Neuron (in vitro differentiated cells): Measurements from ENCODE around the gene ENTPD6.

Source experiments
- H2AFZ ChIP-seq: one replicate; pipeline ENCODE4 v1.6.1; 2013; ENCODE audit warnings: low read depth, mild to moderate bottlenecking, inconsistent platforms, low read length, moderate library complexity
- H3K27me3 ChIP-seq: one replicate; pipeline ENCODE4 v1.6.1; 2013; ENCODE audit warnings: low read length; ENCODE audit not compliant: insufficient read depth
- H3K36me3 ChIP-seq: one replicate; pipeline ENCODE4 v1.6.1; 2013; ENCODE audit warnings: low read length; ENCODE audit not compliant: insufficient read depth
- H3K4me1 ChIP-seq: one replicate; pipeline ENCODE4 v1.6.1; 2013; ENCODE audit warnings: low read length; ENCODE audit not compliant: insufficient read depth
- H3K4me3 ChIP-seq: 2 replicates; pipeline ENCODE4 v1.5.1; 2013; ENCODE audit warnings: mild to moderate bottlenecking, low read length, moderate library complexity
- H3K9me3 ChIP-seq: one replicate; pipeline ENCODE4 v1.6.1; 2013; ENCODE audit warnings: low read length

The ENTPD6 gene

DNA sequence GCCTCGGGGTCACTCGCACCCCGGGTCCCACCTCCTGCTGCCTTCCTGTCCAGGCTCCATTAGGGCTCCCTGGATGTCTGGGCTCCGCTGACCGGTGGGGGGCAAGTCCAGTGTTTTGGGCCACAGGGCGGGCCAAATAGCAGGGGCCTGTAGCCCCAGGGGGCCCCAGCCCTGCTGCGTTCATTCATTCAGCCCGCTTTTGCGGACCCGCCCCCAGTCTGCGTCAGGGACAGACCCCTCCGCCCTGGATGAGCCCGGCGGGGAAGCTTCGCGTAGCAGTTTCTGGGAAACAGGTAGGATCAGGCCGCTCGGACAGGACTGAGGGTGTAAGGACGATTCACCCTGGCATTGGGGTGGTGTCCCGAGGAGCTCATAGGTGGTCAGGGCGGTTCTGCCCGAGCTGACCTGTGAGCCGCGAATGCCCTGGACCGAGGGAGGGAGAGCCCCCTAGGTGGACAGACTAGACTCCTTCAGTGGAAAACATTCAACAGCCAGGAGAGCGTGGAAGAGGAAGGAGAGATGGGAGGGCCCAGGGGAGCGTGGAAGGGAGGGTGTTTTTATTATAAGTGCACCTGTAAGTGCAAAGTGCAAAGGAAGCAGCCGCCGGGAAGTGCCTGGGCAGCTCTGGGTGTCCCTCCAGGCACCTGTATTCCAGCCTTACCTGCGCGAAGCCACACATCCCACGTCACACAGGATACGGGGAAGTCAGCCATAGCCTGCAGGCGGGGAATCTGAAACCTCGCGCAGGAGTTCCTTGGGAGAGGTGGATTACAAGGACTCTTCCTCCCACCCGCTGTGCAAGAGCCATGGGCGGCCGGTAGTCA lies 662 bp downstream of the ENTPD6 start:
- Histone ChIP-seq H3K27me3 (peaks cover 2% of the 10 kb centered on the region), H2AFZ (peak overlapping the region; percentile 98), H3K4me1 (peaks cover 26% of the 10 kb centered on the region), H3K9me3 (no peaks in the 10 kb centered on the region), H3K36me3 (peaks cover 2% of the 10 kb centered on the region), H3K4me3 (peak overlapping the region; percentile 95)

DNA sequence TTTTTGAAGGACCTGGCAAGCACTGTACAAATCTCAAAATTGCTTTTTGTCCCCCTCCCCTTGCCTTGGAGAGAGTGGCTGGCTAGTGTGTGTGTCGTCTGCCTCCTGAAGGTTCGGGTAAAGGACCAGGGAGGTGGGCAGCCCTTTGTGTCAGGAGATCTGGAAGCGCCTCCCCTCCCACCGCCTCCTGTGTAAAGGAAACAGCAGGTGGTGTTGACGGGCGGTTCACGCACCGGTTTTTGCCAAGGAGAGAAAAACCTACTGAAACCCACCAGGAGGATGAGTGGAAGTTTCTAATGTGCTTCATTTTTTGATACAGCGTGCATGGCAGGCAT lies 1.2 kb downstream of the ENTPD6 start:
- Histone ChIP-seq H3K9me3 (peaks cover 2% of the 10 kb centered on the region), H3K4me1 (peaks cover 26% of the 10 kb centered on the region), H3K4me3 (peak overlapping the region; percentile 95), H2AFZ (no peak overlapping the region), H3K27me3 (peaks cover under 1% of the 10 kb centered on the region), H3K36me3 (peaks cover 2% of the 10 kb centered on the region)

DNA sequence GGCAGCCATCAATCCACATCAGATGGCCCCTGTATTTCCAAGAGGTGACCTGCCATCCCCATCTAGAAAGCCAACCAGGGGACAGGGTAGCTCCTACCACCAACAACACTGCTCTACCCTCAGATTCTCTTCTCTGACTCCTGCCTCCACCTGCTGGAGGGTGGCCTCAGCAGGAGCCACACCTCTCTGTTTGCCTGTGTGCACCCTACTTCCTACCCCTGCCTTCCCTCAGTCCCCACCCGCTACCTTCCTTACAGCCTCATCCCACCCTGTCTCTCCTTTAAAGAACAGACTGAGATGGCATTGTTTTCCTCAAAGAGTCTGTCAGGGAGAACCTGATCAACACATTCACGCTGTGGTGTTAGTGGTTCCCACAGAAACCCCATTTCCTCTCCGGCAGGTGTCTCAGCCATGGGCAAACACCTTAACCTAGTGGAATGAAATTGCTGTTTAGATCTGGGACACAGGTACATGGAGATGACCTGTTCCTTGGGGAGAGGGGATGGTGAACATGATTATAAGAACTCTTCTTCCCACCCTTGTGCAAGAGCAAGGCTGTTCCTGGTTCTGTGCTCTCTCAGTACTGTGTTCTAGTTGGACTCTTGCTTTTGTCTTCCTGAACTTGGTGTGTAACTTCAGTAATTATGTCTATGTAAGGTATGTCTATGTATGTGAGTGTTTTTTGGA lies 1.8 kb downstream of the ENTPD6 start:
- Histone ChIP-seq H3K36me3 (peaks cover 2% of the 10 kb centered on the region), H3K4me3 (no peak overlapping the region), H2AFZ (no peak overlapping the region), H3K4me1 (peaks cover 26% of the 10 kb centered on the region), H3K9me3 (peaks cover 2% of the 10 kb centered on the region), H3K27me3 (no peaks in the 10 kb centered on the region)

DNA sequence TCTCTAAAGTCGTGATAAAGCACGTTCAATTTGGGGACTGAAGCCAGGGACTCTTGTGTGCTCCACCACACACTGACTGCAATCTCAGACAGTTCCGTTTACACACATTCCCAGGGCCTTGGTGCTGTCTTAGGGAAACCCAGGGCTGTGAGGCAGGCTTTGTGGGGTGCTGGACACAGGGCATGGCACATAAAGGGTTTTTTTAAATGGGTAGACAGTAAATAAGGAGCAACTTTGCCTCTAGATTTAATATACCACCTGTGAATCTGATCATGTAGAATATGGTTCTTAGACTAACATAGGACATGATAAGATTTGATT lies 2.3 kb downstream of the ENTPD6 start:
- Histone ChIP-seq H3K4me3 (no peak overlapping the region), H2AFZ (no peak overlapping the region), H3K4me1 (peaks cover 26% of the 10 kb centered on the region), H3K36me3 (peaks cover 2% of the 10 kb centered on the region), H3K27me3 (no peaks in the 10 kb centered on the region), H3K9me3 (peaks cover 2% of the 10 kb centered on the region)

- H3K27me3 ChIP-seq, result no peaks in the 10 kb centered on the region
- peaks cover 26% of the 10 kb centered on the region for H3K4me1 ChIP-seq
- H3K4me3 ChIP-seq, result no peak overlapping the region
These were observed 3.3 kb downstream of the ENTPD6 start for GRCh38 chr20:25198663-25199383.

GRCh38 chr20:25199473-25200260 lies 4.2 kb downstream of the ENTPD6 start:
- H3K36me3 ChIP-seq, result peaks cover 2% of the 10 kb centered on the region
- H3K27me3 ChIP-seq, result no peaks in the 10 kb centered on the region
- H3K4me3 ChIP-seq, result no peak overlapping the region
- peaks cover 26% of the 10 kb centered on the region for H3K4me1 ChIP-seq
- H3K9me3 ChIP-seq, result peaks cover 5% of the 10 kb centered on the region
- H2AFZ ChIP-seq, result no peak overlapping the region

More at GRCh38 chr20:25198663-25199383, 3.3 kb downstream of the ENTPD6 start:
- Histone ChIP-seq H3K9me3 (peaks cover 5% of the 10 kb centered on the region), H3K36me3 (peaks cover 2% of the 10 kb centered on the region), H2AFZ (no peak overlapping the region)

GRCh38 chr20:25203089-25203488 lies 7.6 kb downstream of the ENTPD6 start:
- H3K4me1 ChIP-seq, result peaks cover 10% of the 10 kb centered on the region
- H2AFZ ChIP-seq, result no peak overlapping the region
- no peaks in the 10 kb centered on the region for H3K27me3 ChIP-seq
- peaks cover 6% of the 10 kb centered on the region for H3K36me3 ChIP-seq
- no peak overlapping the region for H3K4me3 ChIP-seq
- peaks cover 14% of the 10 kb centered on the region for H3K9me3 ChIP-seq

- Histone ChIP-seq H3K27me3 (no peaks in the 10 kb centered on the region), H3K9me3 (peaks cover 14% of the 10 kb centered on the region), H3K4me1 (peaks cover 5% of the 10 kb centered on the region), H3K36me3 (peaks cover 6% of the 10 kb centered on the region), H2AFZ (no peak overlapping the region), H3K4me3 (no peak overlapping the region)
These were observed 8.4 kb downstream of the ENTPD6 start for GRCh38 chr20:25203871-25204320.

GRCh38 chr20:25204550-25205276 lies 9.2 kb downstream of the ENTPD6 start:
- Histone ChIP-seq H3K4me3 (no peak overlapping the region), H3K36me3 (peaks cover 6% of the 10 kb centered on the region), H3K27me3 (no peaks in the 10 kb centered on the region), H3K4me1 (no peaks in the 10 kb centered on the region), H2AFZ (no peak overlapping the region), H3K9me3 (peaks cover 14% of the 10 kb centered on the region)

GRCh38 chr20:25205277-25206062 lies 10.0 kb downstream of the ENTPD6 start:
- Histone ChIP-seq H3K36me3 (peaks cover 9% of the 10 kb centered on the region), H3K9me3 (peaks cover 14% of the 10 kb centered on the region), H3K27me3 (no peaks in the 10 kb centered on the region), H3K4me3 (no peak overlapping the region), H2AFZ (no peak overlapping the region), H3K4me1 (no peaks in the 10 kb centered on the region)

- Histone ChIP-seq H3K4me1 (no peaks in the 10 kb centered on the region), H3K36me3 (peaks cover 10% of the 10 kb centered on the region), H3K9me3 (peaks cover 14% of the 10 kb centered on the region), H3K27me3 (no peaks in the 10 kb centered on the region), H3K4me3 (no peak overlapping the region), H2AFZ (no peak overlapping the region)
These were observed 10.5 kb downstream of the ENTPD6 start for GRCh38 chr20:25206063-25206403.

- Histone ChIP-seq H3K9me3 (peaks cover 13% of the 10 kb centered on the region), H3K36me3 (peaks cover 11% of the 10 kb centered on the region), H3K4me1 (no peaks in the 10 kb centered on the region), H3K4me3 (no peak overlapping the region), H2AFZ (no peak overlapping the region), H3K27me3 (no peaks in the 10 kb centered on the region)
These were observed 11.0 kb downstream of the ENTPD6 start for GRCh38 chr20:25206548-25206947.
